SK-N-SH treated with all-trans-retinoic acid at 6 μM for 48 hours (cell line): ENCODE results near the gene COBL.

Experiments
- CSDC2 ChIP-seq: fragments of 250-450 bp; sonication (Bioruptor Pico); IDR thresholded peaks from 2 replicates; pipeline ENCODE4 v1.5.0; 2020; ENCODE audit warnings: mild to moderate bottlenecking, moderate library complexity
- PPARA ChIP-seq: fragments of 250-450 bp; sonication (Bioruptor Pico); IDR thresholded peaks from 2 replicates; pipeline ENCODE4 v1.5.0; 2020; ENCODE audit warnings: mild to moderate bottlenecking, borderline replicate concordance
- ZNF70 ChIP-seq: fragments of 450-650 bp; formaldehyde crosslinking; IDR thresholded peaks from 2 replicates; pipeline ENCODE4 v1.5.0; 2020; ENCODE audit warnings: mild to moderate bottlenecking, moderate library complexity

DNA sequence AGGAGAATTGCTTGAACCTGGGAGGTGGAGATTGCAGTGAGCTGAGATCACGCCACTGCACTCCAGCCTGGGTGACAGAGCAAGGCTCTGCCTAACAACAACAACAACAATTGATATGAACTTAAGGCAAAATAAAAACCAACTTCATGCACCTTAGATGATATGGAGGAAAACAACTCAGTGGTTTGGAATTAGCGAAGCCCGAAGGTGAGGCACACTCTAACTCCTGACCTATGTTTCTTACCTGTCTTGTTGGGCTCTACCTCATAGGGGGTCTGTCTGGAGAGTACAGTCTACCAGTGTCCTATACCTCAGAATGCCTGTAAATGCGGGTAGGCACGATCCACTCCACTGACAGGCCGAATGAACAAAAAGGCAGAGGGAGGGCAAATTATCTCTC is 24.3 kb upstream of the COBL start:
- TF ChIP-seq PPARA, result no peak
- TF ChIP-seq CSDC2, result no peak
- TF ChIP-seq ZNF70 (CRISPR knock-in tag), result no peak
